ENCODE results near the gene PSORS1C1. TPM values are rescaled to one million over a fixed set of nuclear protein-coding genes. Genes with fewer than 3 reads are reported as not detected.
"Not testable (repeated sequence)": the region's sequence is repeated elsewhere in the genome, so short reads cannot be mapped to it uniquely, and the experiment has no call there.

The PSORS1C1 gene
- total RNA-seq, 1 experiment from 2014 or later, result 0.48 TPM

DNA sequence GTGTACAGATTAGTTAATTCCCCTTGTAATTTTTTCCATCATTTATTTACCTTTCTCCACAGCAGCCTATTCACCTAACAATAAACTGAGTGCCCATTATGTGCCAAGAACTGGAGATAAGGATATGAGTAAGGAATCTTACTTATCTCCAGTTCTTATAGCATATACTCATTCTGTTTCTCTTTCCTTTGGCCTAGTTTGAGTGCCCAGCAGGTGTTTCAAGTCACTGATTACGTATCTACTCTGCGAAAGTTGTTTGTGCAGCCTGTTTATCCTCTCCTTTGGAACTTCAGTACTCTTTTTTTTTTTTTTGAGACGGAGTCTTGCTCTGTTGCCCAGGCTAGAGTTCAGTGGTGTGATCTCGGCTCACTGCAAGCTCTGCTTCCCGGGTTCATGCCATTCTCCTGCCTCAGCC lies 73.2 kb downstream of the PSORS1C1 start:
- H3K18ac ChIP-seq (ENCODE audit: insufficient read length, low read depth, low read length), result no peak overlapping the region
- H3K27ac ChIP-seq (ENCODE audit: insufficient read length, low read depth, low read length), result no peak overlapping the region
- H3K79me2 ChIP-seq (ENCODE audit: insufficient read depth, low read length), result no peaks in the 10 kb centered on the region
- WGBS (ENCODE audit: extremely low coverage, insufficient read length, low lambda C conversion rate), result no CpG with 5 or more reads among the region's 5 CpGs
- H3T11ph ChIP-seq (ENCODE audit: low read length), result no peak overlapping the region
- no peaks in the 10 kb centered on the region for H3K4me1 ChIP-seq (ENCODE audit: insufficient read depth, low read length)
- Mint-ChIP-seq H3K4me3 (no peak overlapping the region), H3K27ac (no peak overlapping the region; a peak in 1 of 7 replicates), H3K27me3 (ENCODE audit: low read depth) (no peaks in the 10 kb centered on the region), H3K9me3 (peaks cover 0 to 2% of the 10 kb centered on the region in 2 experiments; a peak in 2 of 5 replicates), H3K36me3 (ENCODE audit: insufficient read depth in 1 of 3, low read depth in 3 of 3) (peaks cover 0 to 4% (median 3%) of the 10 kb centered on the region in 3 experiments; a peak in 4 of 7 replicates), H3K4me1 (peaks cover 28 to 40% of the 10 kb centered on the region in 2 experiments)
- no peak overlapping the region for H3K14ac ChIP-seq (ENCODE audit: insufficient read depth, low read length)
- H2AK5ac ChIP-seq (ENCODE audit: insufficient read length, low read length), result no peak overlapping the region
- H4K5ac ChIP-seq (ENCODE audit: insufficient read length, low read depth, low read length), result no peak overlapping the region
- TF ChIP-seq, protein P1, sequence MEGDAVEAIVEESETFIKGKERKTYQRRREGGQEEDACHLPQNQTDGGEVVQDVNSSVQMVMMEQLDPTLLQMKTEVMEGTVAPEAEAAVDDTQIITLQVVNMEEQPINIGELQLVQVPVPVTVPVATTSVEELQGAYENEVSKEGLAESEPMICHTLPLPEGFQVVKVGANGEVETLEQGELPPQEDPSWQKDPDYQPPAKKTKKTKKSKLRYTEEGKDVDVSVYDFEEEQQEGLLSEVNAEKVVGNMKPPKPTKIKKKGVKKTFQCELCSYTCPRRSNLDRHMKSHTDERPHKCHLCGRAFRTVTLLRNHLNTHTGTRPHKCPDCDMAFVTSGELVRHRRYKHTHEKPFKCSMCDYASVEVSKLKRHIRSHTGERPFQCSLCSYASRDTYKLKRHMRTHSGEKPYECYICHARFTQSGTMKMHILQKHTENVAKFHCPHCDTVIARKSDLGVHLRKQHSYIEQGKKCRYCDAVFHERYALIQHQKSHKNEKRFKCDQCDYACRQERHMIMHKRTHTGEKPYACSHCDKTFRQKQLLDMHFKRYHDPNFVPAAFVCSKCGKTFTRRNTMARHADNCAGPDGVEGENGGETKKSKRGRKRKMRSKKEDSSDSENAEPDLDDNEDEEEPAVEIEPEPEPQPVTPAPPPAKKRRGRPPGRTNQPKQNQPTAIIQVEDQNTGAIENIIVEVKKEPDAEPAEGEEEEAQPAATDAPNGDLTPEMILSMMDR (conservative IDR thresholded peaks at IDR 0.05), result no peak
- no peak overlapping the region for H3K56ac ChIP-seq (ENCODE audit: insufficient read length, low read depth, low read length)
- H4K20me1 ChIP-seq (ENCODE audit: control insufficient read depth, insufficient read depth, insufficient read length), result no peaks in the 10 kb centered on the region
- no peak overlapping the region for H2BK15ac ChIP-seq (ENCODE audit: low read depth, low read length)
- no peak overlapping the region for H2AFZ ChIP-seq (ENCODE audit: low read length)
- no peak overlapping the region for H3K23ac ChIP-seq (ENCODE audit: insufficient read length, low read depth, low read length)
- H3K23me2 ChIP-seq (ENCODE audit: insufficient read length, low read depth, low read length, poor library complexity, severe bottlenecking), result no peaks in the 10 kb centered on the region
- no peak for DNase-seq
- no peak overlapping the region for H2BK12ac ChIP-seq (ENCODE audit: insufficient read length, low read depth, low read length)
- no peak overlapping the region for H3K9ac ChIP-seq (ENCODE audit: extremely low read depth, insufficient read length, low read length)
- H3K27me3 ChIP-seq (ENCODE audit: insufficient read depth, low read length), result no peaks in the 10 kb centered on the region
- no peak overlapping the region for H4K8ac ChIP-seq (replicated peaks; ENCODE audit: insufficient read length, low read depth, low read length)
- no peaks in the 10 kb centered on the region for H3K9me3 ChIP-seq (ENCODE audit: control insufficient read depth, low read depth, low read length)
- no peak overlapping the region for H4K91ac ChIP-seq (ENCODE audit: insufficient read length, low read depth, low read length)
- no peaks in the 10 kb centered on the region for H3K79me1 ChIP-seq (ENCODE audit: insufficient read depth, low read depth, low read length, poor library complexity, severe bottlenecking)
- H3K4ac ChIP-seq (ENCODE audit: low read depth, low read length), result no peak overlapping the region
- no peak overlapping the region for H2BK120ac ChIP-seq (ENCODE audit: low read depth, low read length, poor library complexity, severe bottlenecking)
- H2BK20ac ChIP-seq (ENCODE audit: low read depth, low read length, poor library complexity, severe bottlenecking), result no peak overlapping the region
- no peak overlapping the region for H2BK5ac ChIP-seq (ENCODE audit: insufficient read length, low read length)
- no peak overlapping the region for H3K4me2 ChIP-seq (ENCODE audit: insufficient read depth, insufficient read length, low read length)

DNA sequence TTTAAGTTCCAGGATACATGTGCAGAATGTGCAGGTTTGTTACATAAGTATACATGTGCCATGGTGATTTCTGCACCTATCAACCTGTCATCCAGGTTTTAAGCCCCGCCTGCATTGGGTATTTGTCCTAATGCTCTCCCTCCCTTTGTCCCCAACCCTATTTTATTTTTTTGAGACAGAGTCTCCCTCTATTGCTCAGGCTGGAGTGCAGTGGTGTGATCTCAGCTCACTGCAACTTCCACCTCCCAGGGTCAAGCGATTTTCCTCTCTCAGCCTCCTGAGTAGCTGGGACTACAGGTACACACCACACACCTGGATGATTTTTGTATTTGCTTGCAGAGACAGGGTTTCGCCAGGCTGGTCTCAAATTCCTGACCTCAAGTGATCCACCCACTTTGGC lies 74.6 kb downstream of the PSORS1C1 start:
- not testable (repeated sequence) for H2BK5ac ChIP-seq (ENCODE audit: insufficient read length, low read length); H3K14ac ChIP-seq (ENCODE audit: insufficient read depth, low read length); H4K8ac ChIP-seq (replicated peaks; ENCODE audit: insufficient read length, low read depth, low read length); H2BK20ac ChIP-seq (ENCODE audit: low read depth, low read length, poor library complexity, severe bottlenecking); H3K27ac ChIP-seq (ENCODE audit: insufficient read length, low read depth, low read length); H2BK15ac ChIP-seq (ENCODE audit: low read depth, low read length); H3K79me1 ChIP-seq (ENCODE audit: insufficient read depth, low read depth, low read length, poor library complexity, severe bottlenecking); H2AK5ac ChIP-seq (ENCODE audit: insufficient read length, low read length); H4K5ac ChIP-seq (ENCODE audit: insufficient read length, low read depth, low read length); H3K18ac ChIP-seq (ENCODE audit: insufficient read length, low read depth, low read length); H3K4me2 ChIP-seq (ENCODE audit: insufficient read depth, insufficient read length, low read length); H3K79me2 ChIP-seq (ENCODE audit: insufficient read depth, low read length); H4K91ac ChIP-seq (ENCODE audit: insufficient read length, low read depth, low read length); H3K56ac ChIP-seq (ENCODE audit: insufficient read length, low read depth, low read length); H4K20me1 ChIP-seq (ENCODE audit: control insufficient read depth, insufficient read depth, insufficient read length); H3K27me3 ChIP-seq (ENCODE audit: insufficient read depth, low read length); H3K4me1 ChIP-seq (ENCODE audit: insufficient read depth, low read length); H3K23me2 ChIP-seq (ENCODE audit: insufficient read length, low read depth, low read length, poor library complexity, severe bottlenecking); H3K27me3 Mint-ChIP-seq (ENCODE audit: low read depth); H2AFZ ChIP-seq (ENCODE audit: low read length); H3T11ph ChIP-seq (ENCODE audit: low read length); H3K23ac ChIP-seq (ENCODE audit: insufficient read length, low read depth, low read length); H2BK120ac ChIP-seq (ENCODE audit: low read depth, low read length, poor library complexity, severe bottlenecking); H3K36me3 Mint-ChIP-seq (ENCODE audit: insufficient read depth in 1 of 3, low read depth in 3 of 3); DNase-seq; H3K4ac ChIP-seq (ENCODE audit: low read depth, low read length); H2BK12ac ChIP-seq (ENCODE audit: insufficient read length, low read depth, low read length); H3K9me3 Mint-ChIP-seq; H3K9ac ChIP-seq (ENCODE audit: extremely low read depth, insufficient read length, low read length); H3K9me3 ChIP-seq (ENCODE audit: control insufficient read depth, low read depth, low read length)
- peak overlapping the region in 2 of 3 experiments; percentile 69 to 76; a peak in 4 of 7 replicates for H3K27ac Mint-ChIP-seq
- WGBS (ENCODE audit: extremely low coverage, insufficient read length, low lambda C conversion rate), result no CpG with 5 or more reads among the region's 3 CpGs
- peaks cover 17 to 28% of the 10 kb centered on the region in 2 experiments for H3K4me1 Mint-ChIP-seq
- peak overlapping the region in 1 of 2 experiments; percentile 3; a peak in 1 of 5 replicates for H3K4me3 Mint-ChIP-seq
